Left renal cortex interstitium (tissue), 4 donors: ENCODE data around the gene SLC8A2. TPM values are rescaled to one million over a fixed set of nuclear protein-coding genes. Genes with fewer than 3 reads are reported as not detected.
A peak's percentile ranks its signal among the peaks of the same experiment; 100 is the strongest.

Experiments used
- DNase-seq, 4 donors: peaks; one replicate each; pipeline ENCODE4 v3.0.0-alpha.2; 2013; ENCODE audit warnings: low read depth in 4 of 4, low spot score in 2 of 4, missing footprints in 1 of 4
- polyA plus RNA-seq, 4 donors: library from polyadenylated mRNA; unstranded; fragments of 120-200 nt; gene quantifications; one replicate each; pipeline ENCODE4 v1.2.1, GENCODE V29; 2013; ENCODE audit not compliant: insufficient read length in 4 of 4

Gene SLC8A2
- polyA plus RNA-seq, 4 donors: 0.17 to 0.44 (median 0.31) TPM

DNA sequence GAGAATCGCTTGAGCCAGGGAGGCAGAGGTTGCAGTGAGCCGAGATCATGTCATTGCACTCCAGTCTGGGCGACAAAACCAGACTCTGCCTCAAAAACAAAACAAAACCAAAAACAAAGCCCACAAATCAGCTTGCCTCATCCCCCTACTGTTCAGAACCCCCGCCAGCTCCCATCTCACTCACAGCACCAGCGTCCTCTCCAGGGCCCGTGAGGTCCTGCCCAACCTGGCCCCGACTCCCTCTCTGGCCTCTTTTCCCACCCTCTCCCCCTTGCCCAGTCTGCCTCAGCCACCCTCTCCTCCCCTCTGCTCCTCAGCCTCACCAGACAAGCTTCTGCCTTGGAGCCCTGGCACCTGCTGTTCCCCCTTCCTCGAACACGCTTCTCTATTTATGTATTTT is 3.8 kb downstream of the SLC8A2 start:
- no peak for DNase-seq

GRCh38 chr19:47465957-47466356 is 5.7 kb downstream of the SLC8A2 start:
- no peak for DNase-seq

- DNase-seq: no peak
Measured at GRCh38 chr19:47464675-47465419, 6.8 kb downstream of the SLC8A2 start.

DNA sequence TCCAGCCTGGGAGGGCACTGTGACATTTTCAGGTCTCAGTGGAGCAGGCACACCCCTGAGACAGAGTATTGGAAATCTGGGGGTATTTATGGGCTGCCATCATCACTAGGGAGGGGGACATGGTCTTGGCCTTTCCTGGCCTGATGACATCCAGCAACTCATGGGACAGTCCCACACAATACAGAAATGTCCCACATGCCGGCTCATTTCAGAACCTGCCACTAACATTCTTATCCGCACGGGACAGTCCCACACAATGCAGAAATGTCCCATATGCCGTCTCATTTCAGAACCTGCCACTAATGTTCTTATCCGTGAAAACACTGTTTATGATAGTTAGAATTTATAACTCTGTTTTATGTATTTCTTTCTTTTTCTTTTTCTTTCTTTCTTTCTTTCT is 9.8 kb downstream of the SLC8A2 start:
- no peak for DNase-seq

DNA sequence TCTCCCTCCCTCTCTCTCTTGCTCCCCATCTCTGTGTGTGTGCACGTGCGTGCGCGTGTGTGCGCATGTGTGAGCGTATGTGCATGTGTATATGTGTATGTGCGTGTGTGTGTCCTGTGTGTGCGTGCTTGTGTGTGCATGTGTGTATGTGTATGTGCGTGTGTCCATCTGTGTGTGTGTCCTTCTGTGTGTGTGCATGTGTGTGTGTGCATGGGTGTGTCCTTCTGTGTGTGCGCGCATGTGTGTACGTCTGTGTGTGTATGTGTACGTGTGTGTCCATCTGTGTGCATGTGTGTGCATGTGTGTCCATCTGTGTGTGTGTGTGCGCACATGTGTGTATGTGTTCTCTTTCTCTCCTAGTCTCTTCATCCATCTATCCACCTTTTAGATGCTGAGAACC is 12.2 kb downstream of the SLC8A2 start:
- no peak for DNase-seq

DNA sequence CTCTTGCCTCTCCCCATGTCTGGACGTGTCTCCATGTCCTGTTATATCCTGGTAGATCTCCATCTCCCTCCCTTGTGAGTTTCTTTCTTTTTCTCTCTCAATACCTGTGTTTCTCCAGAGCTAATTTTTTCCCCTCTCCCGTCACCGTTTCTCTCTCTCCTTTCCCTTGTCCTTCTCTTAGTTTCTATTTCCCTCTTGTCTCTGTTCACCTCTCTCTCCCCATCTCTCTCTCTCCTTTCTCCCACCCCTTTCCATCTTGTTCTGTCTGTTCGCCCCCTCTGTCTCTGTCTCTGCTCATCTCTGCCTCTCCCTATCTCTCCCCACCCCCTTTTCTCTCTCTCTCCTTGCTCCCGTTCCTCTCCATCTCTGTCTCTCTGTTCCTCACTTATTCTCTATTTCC is 13.0 kb downstream of the SLC8A2 start:
- DNase-seq: no peak

GRCh38 chr19:47456721-47457474 is 14.8 kb downstream of the SLC8A2 start:
- no peak for DNase-seq

DNA sequence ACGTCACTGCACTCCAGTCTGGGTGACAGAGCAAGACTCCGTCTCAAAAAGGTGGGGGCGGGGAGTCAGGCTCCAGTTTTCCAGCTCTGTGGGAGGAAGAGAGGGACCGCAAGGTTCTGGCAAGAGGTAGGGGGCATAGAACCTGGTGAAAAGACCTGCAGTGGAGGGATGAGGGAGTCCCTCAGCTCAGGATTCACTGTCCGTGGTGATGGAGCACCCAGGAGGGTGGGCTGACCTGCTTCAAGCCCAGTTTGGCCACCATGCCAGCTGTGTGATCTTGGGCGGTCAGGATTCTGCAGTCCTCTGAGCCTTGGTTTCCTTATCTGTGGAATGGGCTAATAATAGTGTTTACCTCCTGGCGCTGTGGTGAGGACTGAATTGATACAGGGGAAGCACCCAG is 21.2 kb downstream of the SLC8A2 start:
- no peak for DNase-seq

- DNase-seq: no peak
Measured at GRCh38 chr19:47448360-47448727, 23.3 kb downstream of the SLC8A2 start.

DNA sequence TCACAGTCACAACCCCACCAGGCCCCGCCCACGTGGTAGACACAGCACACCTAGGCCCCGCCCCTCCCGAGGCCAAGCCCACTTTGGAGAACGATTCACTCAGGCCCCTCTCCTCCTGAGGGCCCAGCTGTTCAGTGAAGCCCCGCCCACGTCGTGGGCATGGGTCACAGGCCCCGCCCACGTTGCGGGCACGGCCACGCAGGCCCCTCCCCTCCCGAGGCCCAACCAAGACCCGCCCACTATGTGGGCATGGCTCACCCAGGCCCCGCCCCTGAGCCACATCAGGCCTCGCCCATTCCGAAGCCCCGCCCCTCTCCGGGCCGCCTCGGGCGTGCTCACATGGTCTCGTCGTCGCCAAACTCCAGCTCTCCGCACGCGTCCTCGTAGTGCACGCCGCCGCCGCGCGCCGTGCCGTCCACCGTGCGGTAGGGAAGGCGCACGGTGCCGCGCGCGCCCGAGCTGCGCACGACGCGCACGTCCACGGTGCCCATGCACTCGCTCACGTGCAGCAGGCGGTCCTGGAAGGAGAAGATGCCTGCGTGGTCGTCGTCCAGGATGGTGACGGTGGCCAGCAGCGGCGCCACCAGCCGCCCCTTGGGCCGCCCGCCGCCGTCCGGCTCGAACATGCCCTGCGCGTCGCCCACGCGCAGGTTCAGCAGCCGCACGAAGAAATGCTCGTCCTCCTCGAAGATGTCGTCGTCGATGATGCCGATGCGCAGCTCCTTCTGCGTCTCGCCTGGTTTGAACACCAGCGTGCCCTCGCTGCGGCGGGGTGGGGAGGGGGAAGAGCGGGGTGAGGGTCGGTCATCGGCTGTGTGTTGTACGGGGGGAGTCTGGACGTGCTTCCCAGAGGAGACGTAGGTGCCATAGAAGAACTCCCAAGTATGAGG is 24.0 kb downstream of the SLC8A2 start:
- no peak for DNase-seq

DNA sequence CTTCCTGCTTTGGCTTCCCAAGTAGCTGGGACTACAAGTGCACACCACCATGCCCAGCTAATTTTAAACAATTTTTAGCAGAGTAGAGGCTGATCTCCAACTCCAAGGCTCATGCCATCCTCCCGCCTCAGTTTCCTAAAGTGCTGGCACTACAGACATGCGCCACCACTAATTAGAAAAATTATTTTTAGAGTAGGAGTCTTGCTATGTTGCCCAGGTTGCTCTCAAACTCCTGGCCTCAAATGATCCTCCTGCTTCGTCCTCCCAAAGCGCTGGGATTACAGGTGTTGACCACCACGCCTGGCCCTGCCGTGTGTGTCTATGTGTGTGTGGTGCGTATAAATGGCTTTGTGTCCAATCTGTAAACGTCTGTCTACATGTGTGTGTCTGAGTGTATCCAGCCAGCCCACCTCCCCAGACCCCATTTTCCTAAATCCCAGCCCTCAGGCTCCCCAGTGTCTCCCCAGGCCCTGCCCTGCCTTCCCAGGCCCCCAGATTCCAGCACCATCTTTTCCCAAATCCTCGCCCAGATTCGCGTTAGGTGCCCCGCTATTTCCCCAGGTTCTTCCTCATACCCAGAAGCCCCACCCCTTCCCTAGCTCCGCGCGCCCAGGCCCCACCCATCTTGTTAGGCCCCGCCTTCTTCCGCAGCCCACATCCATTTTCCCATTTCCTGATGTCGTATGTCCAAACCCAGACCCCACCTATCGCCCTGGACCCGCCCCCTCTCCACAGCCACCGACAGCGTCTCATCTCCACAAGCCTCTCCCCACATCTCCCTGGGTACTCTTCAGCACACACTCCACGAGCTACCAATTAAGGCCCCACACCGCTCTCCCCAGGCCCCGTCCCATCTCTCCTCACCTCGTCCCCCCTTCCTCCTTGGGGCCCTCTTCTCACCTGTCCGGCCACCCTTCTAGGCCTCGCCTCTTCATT is 24.9 kb downstream of the SLC8A2 start:
- DNase-seq: no peak

DNA sequence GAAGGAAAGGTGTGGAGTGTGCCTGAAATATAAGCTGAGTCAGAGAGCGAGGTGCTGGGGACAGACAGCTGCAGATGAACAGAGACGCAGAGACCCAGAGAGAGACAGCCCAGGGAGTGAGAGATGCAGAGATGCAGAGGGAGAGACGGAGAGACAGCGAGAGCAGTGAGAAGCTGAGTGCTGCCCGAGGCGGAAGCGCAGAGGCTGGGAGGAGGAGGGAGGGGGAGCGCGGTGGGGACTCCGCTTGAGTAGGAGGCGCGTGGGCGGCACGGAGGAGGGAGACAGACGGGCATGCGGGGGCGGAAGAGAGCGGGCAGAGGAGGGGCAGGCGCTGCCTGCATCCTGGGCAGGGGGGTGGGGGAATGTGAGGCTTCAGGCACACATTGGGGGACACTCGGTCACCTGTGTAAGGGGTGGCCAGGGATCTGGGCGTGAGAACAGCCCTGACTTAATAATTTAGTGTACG is 25.7 kb downstream of the SLC8A2 start:
- peak in 1 of 4 donors; percentile 45 for DNase-seq

GRCh38 chr19:47445527-47445926 is 26.2 kb downstream of the SLC8A2 start:
- no peak for DNase-seq

DNA sequence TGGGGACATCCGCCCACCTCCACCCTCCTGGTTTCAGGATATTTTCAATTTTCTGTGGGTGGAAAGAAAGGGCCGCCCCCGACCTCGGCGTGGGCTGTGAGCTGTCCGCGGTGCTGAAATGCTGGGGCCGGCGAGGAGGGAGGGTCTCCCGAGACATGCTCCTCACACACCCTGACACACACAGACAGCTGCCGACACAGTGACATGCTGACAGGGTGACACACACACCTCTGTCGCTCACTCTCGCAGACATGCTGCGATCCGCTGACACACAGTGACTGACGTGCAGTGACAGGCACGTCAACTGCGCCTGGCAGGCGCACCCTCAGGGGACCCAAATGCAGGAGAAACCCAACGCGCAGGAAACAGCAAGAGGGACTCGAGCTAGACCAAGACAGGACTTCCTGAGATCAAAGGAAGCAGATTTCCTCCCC is 27.3 kb downstream of the SLC8A2 start:
- no peak for DNase-seq

DNA sequence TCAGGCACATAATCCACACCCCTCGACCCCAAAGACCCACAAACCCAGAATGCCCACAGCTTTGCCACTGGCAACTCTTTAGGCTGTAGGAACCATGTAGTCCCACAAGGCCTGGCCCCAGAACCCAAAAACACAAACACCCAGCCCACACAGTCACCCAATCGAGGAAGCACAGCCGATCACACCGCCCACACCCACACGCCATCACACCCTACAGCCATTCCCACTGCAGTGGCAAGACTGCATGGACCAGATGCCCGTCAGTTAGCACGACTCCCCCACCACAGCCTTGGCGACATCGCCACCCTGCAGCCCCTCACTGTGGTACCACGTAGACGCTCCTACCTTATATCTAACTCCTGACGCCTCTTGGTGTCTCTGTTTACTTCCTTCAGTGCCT is 28.4 kb downstream of the SLC8A2 start:
- no peak for DNase-seq

- DNase-seq: no peak
Measured at GRCh38 chr19:47438793-47439220, 32.9 kb downstream of the SLC8A2 start.

DNA sequence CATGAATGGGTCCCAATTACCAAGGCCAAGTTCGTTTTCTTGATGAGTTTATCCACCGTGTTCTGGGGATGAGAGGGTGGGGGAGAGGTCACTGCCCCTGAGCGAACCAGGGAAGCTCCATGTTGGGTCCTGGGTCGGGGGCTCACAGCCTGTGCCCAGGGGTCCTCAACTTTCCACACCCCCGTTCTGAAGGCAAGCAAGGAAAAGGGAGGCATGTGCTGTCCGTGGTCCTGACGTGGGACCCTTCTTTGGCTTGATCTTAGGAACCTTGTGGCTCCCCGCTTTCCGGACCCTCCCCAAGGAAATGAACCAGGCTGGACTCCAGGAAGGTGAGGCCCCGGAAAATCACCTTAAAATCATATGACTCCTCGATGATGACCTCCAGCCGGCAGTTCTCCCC is 34.2 kb downstream of the SLC8A2 start:
- DNase-seq: no peak

- DNase-seq: no peak
Measured at GRCh38 chr19:47436712-47437401, 34.8 kb downstream of the SLC8A2 start.

GRCh38 chr19:47435883-47436417 is 35.7 kb downstream of the SLC8A2 start:
- no peak for DNase-seq
